Activated CD8-positive, alpha-beta T cell treated with anti-CD3 and anti-CD28 coated beads for 36 hours (primary cell): Measurements from ENCODE around the gene DBX1. TPM values are rescaled to one million over a fixed set of nuclear protein-coding genes. Genes with fewer than 3 reads are reported as not detected.

Source experiments
- ATAC-seq: fragments of 200-7000 bp; cut with Tn5 transposase; one replicate; pipeline ENCODE4 v1.10.0; 2021; ENCODE audit warnings: mild to moderate bottlenecking, moderate library complexity
- CTCF ChIA-PET: fragments of 350-600 bp; sonication (Branson Sonifier 250); formaldehyde crosslinking; loops from one replicate; lab custom pipeline; 2021; ENCODE audit warnings: antibody characterized with exemption; lab: Charles Lee
- POLR2A ChIA-PET: fragments of 350-600 bp; sonication (Branson Sonifier 250); formaldehyde crosslinking; loops from one replicate; lab custom pipeline; 2021; ENCODE audit warnings: antibody characterized with exemption; lab: Charles Lee
- DNase-seq: peaks from one replicate; pipeline ENCODE4 v3.0.0-alpha.2; 2020
- H3K27ac Mint-ChIP-seq: one replicate; pipeline ENCODE4 v1.8.0; 2021; ENCODE audit warnings: mild to moderate bottlenecking, mixed read lengths
- H3K27me3 Mint-ChIP-seq: one replicate; pipeline ENCODE4 v1.8.0; 2021; ENCODE audit warnings: mixed read lengths
- H3K36me3 Mint-ChIP-seq: one replicate; pipeline ENCODE4 v1.8.0; 2021; ENCODE audit warnings: low read depth, mixed read lengths
- H3K4me1 Mint-ChIP-seq: one replicate; pipeline ENCODE4 v1.8.0; 2021; ENCODE audit warnings: low read depth, mixed read lengths
- H3K4me3 Mint-ChIP-seq: one replicate; pipeline ENCODE4 v1.8.0; 2021; ENCODE audit warnings: mild to moderate bottlenecking, moderate library complexity, mixed read lengths
- H3K9me3 Mint-ChIP-seq: one replicate; pipeline ENCODE4 v1.8.0; 2021; ENCODE audit warnings: mixed read lengths
- intact Hi-C: fragments of 100-400 bp; cut with micrococcal nuclease; formaldehyde crosslinking; loops from one replicate; pipeline ENCODE4 v1.10.0; 2022
- total RNA-seq, 2 experiments: library from RNA; stranded (reverse); gene quantifications; one replicate each; pipeline ENCODE4 v1.2.3, GENCODE V29; 2021
- TF ChIP-seq, protein P1 (sequence below): fragments of 200-600 bp; IDR thresholded peaks from one replicate; pipeline ENCODE4 v1.8.0; 2022; ENCODE audit warnings: antibody characterized with exemption, mild to moderate bottlenecking

The DBX1 gene
- total RNA-seq, 2 experiments from 2014 or later = not detected

DNA sequence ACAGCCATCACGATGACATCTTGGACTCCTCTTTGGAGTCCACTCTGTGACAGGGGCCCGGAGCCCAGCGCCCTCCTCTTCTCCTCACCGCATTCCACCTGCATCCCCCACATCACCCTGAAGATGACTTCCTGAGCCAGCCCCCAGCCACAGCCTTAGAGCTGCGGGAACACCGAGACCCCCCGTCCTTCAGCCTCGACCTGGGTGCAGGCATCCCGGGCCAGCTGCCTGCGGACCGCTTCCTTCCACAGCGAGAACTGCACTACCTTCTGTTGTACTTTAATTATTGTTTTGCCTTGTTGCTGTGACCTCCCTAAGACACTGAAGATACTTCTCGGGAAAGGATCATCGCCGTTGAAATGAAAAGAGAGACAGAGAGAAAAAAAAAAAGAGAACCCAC, 42.1 kb downstream of the DBX1 start:
- Mint-ChIP-seq H3K36me3 (no peaks in the 10 kb centered on the region), H3K27me3 (peaks cover 3% of the 10 kb centered on the region), H3K27ac (no peak overlapping the region), H3K4me3 (no peak overlapping the region), H3K4me1 (no peaks in the 10 kb centered on the region), H3K9me3 (no peaks in the 10 kb centered on the region)
- TF ChIP-seq, protein P1, sequence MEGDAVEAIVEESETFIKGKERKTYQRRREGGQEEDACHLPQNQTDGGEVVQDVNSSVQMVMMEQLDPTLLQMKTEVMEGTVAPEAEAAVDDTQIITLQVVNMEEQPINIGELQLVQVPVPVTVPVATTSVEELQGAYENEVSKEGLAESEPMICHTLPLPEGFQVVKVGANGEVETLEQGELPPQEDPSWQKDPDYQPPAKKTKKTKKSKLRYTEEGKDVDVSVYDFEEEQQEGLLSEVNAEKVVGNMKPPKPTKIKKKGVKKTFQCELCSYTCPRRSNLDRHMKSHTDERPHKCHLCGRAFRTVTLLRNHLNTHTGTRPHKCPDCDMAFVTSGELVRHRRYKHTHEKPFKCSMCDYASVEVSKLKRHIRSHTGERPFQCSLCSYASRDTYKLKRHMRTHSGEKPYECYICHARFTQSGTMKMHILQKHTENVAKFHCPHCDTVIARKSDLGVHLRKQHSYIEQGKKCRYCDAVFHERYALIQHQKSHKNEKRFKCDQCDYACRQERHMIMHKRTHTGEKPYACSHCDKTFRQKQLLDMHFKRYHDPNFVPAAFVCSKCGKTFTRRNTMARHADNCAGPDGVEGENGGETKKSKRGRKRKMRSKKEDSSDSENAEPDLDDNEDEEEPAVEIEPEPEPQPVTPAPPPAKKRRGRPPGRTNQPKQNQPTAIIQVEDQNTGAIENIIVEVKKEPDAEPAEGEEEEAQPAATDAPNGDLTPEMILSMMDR = no peak
- no peak for DNase-seq
- intact Hi-C loops = no loop called here
- no peak for ATAC-seq
- POLR2A ChIA-PET = no interaction called here
- CTCF ChIA-PET = interaction anchor here (0.6 to 1.2 kb wide), 4 partner anchors 10 to 564 kb away, joined by 3 to 6 read pairs (median 4); no protein-coding TSS in a partner anchor

DNA sequence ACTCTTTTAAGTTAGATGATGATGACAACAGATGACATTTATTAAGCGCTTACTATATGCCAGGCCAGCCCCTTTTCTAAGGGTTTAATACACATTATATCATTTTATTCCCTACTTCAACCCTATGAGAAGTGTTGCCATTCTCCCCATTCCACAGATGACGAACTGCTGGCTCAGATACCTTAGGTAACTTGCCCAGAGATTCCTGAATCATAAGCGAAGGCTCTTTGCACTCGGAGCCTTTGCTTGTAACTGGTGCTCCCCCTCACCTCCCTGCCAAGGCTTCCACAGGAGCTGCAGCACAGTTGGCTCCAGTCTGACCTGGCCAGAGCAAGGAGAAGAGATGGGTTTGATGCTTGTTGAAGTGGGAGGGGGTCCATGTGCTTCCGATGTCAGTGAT, 43.0 kb downstream of the DBX1 start:
- intact Hi-C loops = no loop called here
- DNase-seq = no peak
- Mint-ChIP-seq H3K4me3 (no peak overlapping the region), H3K36me3 (no peaks in the 10 kb centered on the region), H3K4me1 (no peaks in the 10 kb centered on the region), H3K27ac (no peak overlapping the region), H3K27me3 (peaks cover 6% of the 10 kb centered on the region), H3K9me3 (no peaks in the 10 kb centered on the region)
- TF ChIP-seq, protein P1 = no peak
- POLR2A ChIA-PET = no interaction called here
- CTCF ChIA-PET = interaction anchor here (0.6 to 5.7 kb wide), 6 partner anchors 11 to 563 kb away, joined by 3 to 30 read pairs (median 6); no protein-coding TSS in a partner anchor
- no peak for ATAC-seq

DNA sequence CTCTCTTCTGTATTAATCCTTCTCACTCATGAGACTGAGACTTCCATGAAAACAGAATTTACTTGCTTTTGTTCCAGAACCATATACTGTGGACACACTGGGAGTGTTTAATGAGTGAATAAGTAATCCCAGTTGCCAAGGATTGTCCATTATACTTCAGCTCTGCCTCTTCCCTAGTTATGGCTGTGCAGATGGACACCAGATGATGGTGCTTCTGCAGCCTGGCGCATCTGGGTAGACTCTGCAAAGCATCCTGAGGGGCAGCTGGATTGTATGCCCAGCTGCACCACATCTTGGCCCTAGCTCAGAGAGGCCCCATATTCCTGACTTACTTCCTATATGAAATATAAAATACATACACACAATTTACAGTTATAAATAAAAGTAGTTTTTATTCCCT, 43.5 kb downstream of the DBX1 start:
- ChIA-PET POLR2A (no interaction called here), CTCF (interaction anchor here (0.8 to 5.7 kb wide), 6 partner anchors 9 to 169 kb away, joined by 3 to 30 read pairs (median 4); no protein-coding TSS in a partner anchor)
- ATAC-seq = no peak
- Mint-ChIP-seq H3K4me3 (no peak overlapping the region), H3K27me3 (peaks cover 9% of the 10 kb centered on the region), H3K9me3 (no peaks in the 10 kb centered on the region), H3K36me3 (no peaks in the 10 kb centered on the region), H3K27ac (no peak overlapping the region), H3K4me1 (no peaks in the 10 kb centered on the region)
- intact Hi-C loops = no loop called here
- TF ChIP-seq, protein P1 = no peak
- DNase-seq = no peak

DNA sequence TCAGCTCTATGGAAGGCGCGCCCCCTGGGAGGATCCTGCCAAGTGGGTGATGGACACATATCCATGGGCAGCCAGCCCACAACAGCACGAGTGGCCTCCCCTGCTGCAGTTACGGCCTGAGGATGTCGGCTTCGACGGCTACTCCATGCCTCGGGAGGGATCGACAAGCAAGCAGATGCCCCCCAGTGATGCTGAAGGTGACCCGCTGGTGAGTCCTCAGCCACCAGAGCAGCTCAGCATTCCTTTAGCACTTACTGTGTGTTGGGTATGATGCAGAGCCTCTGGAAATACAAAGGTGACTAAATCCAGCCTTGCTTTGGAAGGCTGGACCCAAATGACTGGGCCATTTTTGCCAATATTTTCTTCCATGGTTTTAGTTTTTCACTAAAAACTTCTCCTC, 45.7 kb downstream of the DBX1 start:
- Mint-ChIP-seq H3K4me3 (no peak overlapping the region), H3K27me3 (peaks cover 6% of the 10 kb centered on the region), H3K9me3 (no peaks in the 10 kb centered on the region), H3K36me3 (no peaks in the 10 kb centered on the region), H3K4me1 (no peaks in the 10 kb centered on the region), H3K27ac (no peak overlapping the region)
- POLR2A ChIA-PET = no interaction called here
- TF ChIP-seq, protein P1 = no peak
- intact Hi-C loops = loop anchor here (5.0 kb wide), 1 partner anchor 162 kb away; no protein-coding TSS in a partner anchor
- ATAC-seq (no peak), DNase-seq (no peak)
- CTCF ChIA-PET = interaction anchor here (0.9 to 5.7 kb wide), 5 partner anchors 14 to 211 kb away, joined by 3 to 30 read pairs (median 3); no protein-coding TSS in a partner anchor

DNA sequence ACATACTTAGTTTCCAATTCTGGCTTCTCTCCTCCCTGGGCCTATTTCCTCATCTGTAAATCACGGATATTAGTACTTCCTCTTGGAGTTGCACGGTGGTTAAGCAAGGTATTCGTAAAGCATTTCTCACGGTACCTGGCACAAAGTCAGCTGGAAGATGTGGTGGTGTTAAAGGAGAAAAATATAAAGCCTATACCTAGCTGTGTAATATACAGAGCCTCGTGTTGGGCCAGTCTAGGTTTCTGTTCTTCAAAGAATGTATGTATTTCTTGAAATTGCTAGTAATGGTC, 47.2 kb downstream of the DBX1 start:
- no peak for DNase-seq
- no peak overlapping the region for H3K27ac Mint-ChIP-seq
- H3K36me3 Mint-ChIP-seq = no peaks in the 10 kb centered on the region
- TF ChIP-seq, protein P1 = no peak
- no peak for ATAC-seq
- intact Hi-C loops = loop anchor here (5.0 kb wide), 1 partner anchor 161 kb away; no protein-coding TSS in a partner anchor
- POLR2A ChIA-PET = no interaction called here
- H3K27me3 Mint-ChIP-seq = peaks cover 6% of the 10 kb centered on the region
- no peaks in the 10 kb centered on the region for H3K9me3 Mint-ChIP-seq
- no peaks in the 10 kb centered on the region for H3K4me1 Mint-ChIP-seq
- CTCF ChIA-PET = interaction anchor here (0.6 to 5.7 kb wide), 6 partner anchors 15 to 247 kb away, joined by 3 to 34 read pairs (median 8); no protein-coding TSS in a partner anchor
- H3K4me3 Mint-ChIP-seq = no peak overlapping the region
